HepG2 (cell line): ENCODE results near the gene PLPPR5. TPM values are rescaled to one million over a fixed set of nuclear protein-coding genes. Genes with fewer than 3 reads are reported as not detected.

Source experiments
- ATAC-seq: fragments of 200-7000 bp; cut with Tn5 transposase; 3 replicates; pipeline ENCODE4 v1.9.1; 2020; ENCODE audit warnings: mild to moderate bottlenecking, moderate library complexity
- BruUV-seq: library from RNA; stranded (reverse); fragments of 400-500 nt; replicated peaks from 2 replicates; lab custom pipeline; 2021; lab: Mats Ljungman, UMichigan
- CTCF ChIA-PET: fragments of 300-600 bp; formaldehyde crosslinking; extraction: SDS; loops from one replicate; lab custom pipeline; 2021; ENCODE audit warnings: low total read pairs, inconsistent platforms, low intra/inter-chr PET ratio; lab: Yijun Ruan, JAX
- POLR2A ChIA-PET: fragments of 350-600 bp; sonication (Branson Sonifier 250); formaldehyde crosslinking; loops from one replicate; lab custom pipeline; 2020; ENCODE audit warnings: antibody characterized with exemption, inconsistent platforms; lab: Yijun Ruan, JAX
- DNase-seq: peaks from one replicate; pipeline ENCODE4 v3.0.0-alpha.2; 2015; ENCODE audit warnings: low spot score
- FAIRE-seq: peaks from 3 replicates; lab custom pipeline; 2011; peaks lifted over from hg19 to GRCh38; lab: Jason Lieb, UNC
- H2AFZ ChIP-seq: one replicate; pipeline ENCODE4 v1.6.1; 2011; ENCODE audit warnings: low read length, inconsistent platforms
- H3K27ac ChIP-seq: fragments of 300-600 bp; 3 replicates; pipeline ENCODE4 v1.8.0; 2011; ENCODE audit warnings: mixed run types, mild to moderate bottlenecking, mixed read lengths, low read length, inconsistent platforms; ENCODE audit not compliant: insufficient read depth; ENCODE audit errors: extremely low read length
- H3K27me3 ChIP-seq, 2 experiments: fragments of 200-600 bp in 1 of 2; 2 replicates in 1 of 2; 3 replicates in 1 of 2; pipeline versions ENCODE4 v1.6.0 to v1.8.0; 2011; ENCODE audit warnings: low read length in 2 of 2, mild to moderate bottlenecking in 2 of 2, moderate library complexity in 2 of 2, inconsistent platforms in 1 of 2; ENCODE audit not compliant: insufficient read depth in 2 of 2, control insufficient read depth in 1 of 2
- H3K36me3 ChIP-seq, 2 experiments: fragments of 200-600 bp in 1 of 2; replicated peaks in 1 of 2; 2 replicates in 1 of 2; 3 replicates in 1 of 2; pipeline versions ENCODE4 v1.5.1 to v1.8.0; 2011; ENCODE audit warnings: low read length in 2 of 2, inconsistent platforms in 1 of 2; ENCODE audit not compliant: insufficient read depth in 2 of 2, control insufficient read depth in 1 of 2
- H3K4me1 ChIP-seq: 2 replicates; pipeline ENCODE4 v1.5.1; 2012; ENCODE audit warnings: low read length, inconsistent platforms; ENCODE audit not compliant: insufficient read depth
- H3K4me2 ChIP-seq: 2 replicates; pipeline ENCODE4 v1.6.0; 2011; ENCODE audit warnings: low read depth, low read length, inconsistent platforms
- H3K4me3 ChIP-seq, 3 experiments: fragments of 200-600 bp in 1 of 3; sonication (generic), shearing (Covaris generic) in 1 of 3; replicated peaks in 1 of 3; 2 replicates each; pipeline ENCODE4 v1.5.1; 2011 to 2016; ENCODE audit warnings: low read length in 3 of 3, inconsistent platforms in 2 of 3, low read depth in 2 of 3, mild to moderate bottlenecking in 2 of 3, control low read depth in 1 of 3, mixed read lengths in 1 of 3; ENCODE audit not compliant: insufficient read depth in 1 of 3
- H3K79me2 ChIP-seq: one replicate; pipeline ENCODE4 v1.6.1; 2011; ENCODE audit warnings: low read length, inconsistent platforms; ENCODE audit not compliant: insufficient read depth
- H3K9ac ChIP-seq: 2 replicates; pipeline ENCODE4 v1.6.0; 2011; ENCODE audit warnings: mild to moderate bottlenecking, low read depth, low read length, inconsistent platforms; ENCODE audit not compliant: insufficient read depth
- H3K9me3 ChIP-seq: 2 replicates; pipeline ENCODE4 v1.5.1; 2012; ENCODE audit warnings: mild to moderate bottlenecking, low read length
- H4K20me1 ChIP-seq: 2 replicates; pipeline ENCODE4 v1.6.0; 2011; ENCODE audit warnings: inconsistent platforms, mild to moderate bottlenecking, low read length, moderate library complexity; ENCODE audit not compliant: insufficient read depth
- CENPX ChIP-seq: sonication (generic); formaldehyde crosslinking; IDR thresholded peaks from 2 replicates; pipeline ENCODE4 v1.9.0; 2021; ENCODE audit warnings: mild to moderate bottlenecking, missing genetic modification reagents, moderate library complexity
- CHD4 ChIP-seq: fragments of 200-600 bp; sonication (generic); IDR thresholded peaks from 2 replicates; pipeline ENCODE4 v1.7.0; 2017; ENCODE audit warnings: mild to moderate bottlenecking, low read length, borderline replicate concordance
- ISL2 ChIP-seq: sonication (generic); formaldehyde crosslinking; IDR thresholded peaks from 2 replicates; pipeline ENCODE4 v1.5.0; 2020; ENCODE audit warnings: missing genetic modification reagents
- MYC ChIP-seq: sonication (generic); formaldehyde crosslinking; IDR thresholded peaks from 2 replicates; pipeline ENCODE4 v1.9.0; 2021; ENCODE audit warnings: missing genetic modification reagents, borderline replicate concordance
- MZF1 ChIP-seq: sonication (generic); formaldehyde crosslinking; IDR thresholded peaks from 2 replicates; pipeline ENCODE4 v1.8.1; 2023; ENCODE audit warnings: mild to moderate bottlenecking, missing genetic modification reagents, borderline replicate concordance
- NCOA5 ChIP-seq: sonication (generic); formaldehyde crosslinking; IDR thresholded peaks from 2 replicates; pipeline ENCODE4 v1.4.0; 2020; ENCODE audit warnings: missing genetic modification reagents
- PLRG1 ChIP-seq: fragments of 450-650 bp; conservative IDR thresholded peaks from 2 replicates; pipeline ENCODE4 v1.6.1; 2016
- SMARCC2 ChIP-seq: fragments of 450-650 bp; IDR thresholded peaks from 2 replicates; pipeline ENCODE4 v1.6.1; 2017; ENCODE audit warnings: antibody characterized with exemption, mild to moderate bottlenecking
- TERF1 ChIP-seq: sonication (generic); formaldehyde crosslinking; IDR thresholded peaks from 2 replicates; pipeline ENCODE4 v1.8.0; 2022; ENCODE audit warnings: mild to moderate bottlenecking, missing genetic modification reagents, moderate library complexity
- ZNF17 ChIP-seq: sonication (generic); formaldehyde crosslinking; IDR thresholded peaks from 2 replicates; pipeline ENCODE4 v1.5.0; 2020; ENCODE audit warnings: mild to moderate bottlenecking, missing genetic modification reagents
- ZNF772 ChIP-seq: sonication (generic); formaldehyde crosslinking; IDR thresholded peaks from 2 replicates; pipeline ENCODE4 v1.5.0; 2020; ENCODE audit warnings: mild to moderate bottlenecking, missing genetic modification reagents
- WGBS: methylation state at CpG from one replicate; pipeline ENCODE4 v1.1.6; 2017; ENCODE audit warnings: low lambda C conversion rate; 5-methylcytosine and 5-hydroxymethylcytosine counted together
- in situ Hi-C: cut with HindIII; loops from 2 replicates; pipeline ENCODE4 v1.10.0; 2017; ENCODE audit warnings: low pct_unique_long_range_greater_than_20kb; ENCODE audit not compliant: extremely low pct_ligation_motif_present
- intact Hi-C: fragments of 100-400 bp; cut with micrococcal nuclease; formaldehyde crosslinking; loops from one replicate; pipeline ENCODE4 v1.10.0; 2022; ENCODE audit not compliant: unreplicated experiment
- polyA plus RNA-seq, 8 experiments: library from polyadenylated mRNA; depleted of rRNA in 3 of 8; stranded (reverse) in 7 of 8; unstranded in 1 of 8; fragments of >200 nt; fragmentation: Illumina TruSeq in 4 of 8; extraction: Trizol in 4 of 8; gene quantifications; 2 replicates each; pipeline versions ENCODE4 v1.2.1 to v1.2.3, GENCODE V29; 2011 to 2016; ENCODE audit warnings: low read depth in 4 of 8, missing spikeins in 1 of 8, mixed read lengths in 1 of 8; ENCODE audit not compliant: insufficient read depth in 1 of 8
- total RNA-seq, 5 experiments: library from RNA; depleted of rRNA; stranded (reverse); fragments of >200 nt; fragmentation: Illumina TruSeq; extraction: Trizol; gene quantifications; 2 replicates each; pipeline ENCODE4 v1.2.3, GENCODE V29; 2016; ENCODE audit warnings: low read depth in 1 of 5
- TF ChIP-seq, protein P1 (sequence below): sonication (generic); formaldehyde crosslinking; IDR thresholded peaks from 2 replicates; pipeline ENCODE4 v1.4.0; 2020; ENCODE audit warnings: missing genetic modification reagents, borderline replicate concordance
- TF ChIP-seq, protein P2 (sequence below): IDR thresholded peaks from 2 replicates; pipeline ENCODE4 v1.6.1; 2016; ENCODE audit warnings: missing genetic modification reagents, missing compliant biosample characterization
- TF ChIP-seq, protein P3 (sequence below): sonication (generic); formaldehyde crosslinking; IDR thresholded peaks from 2 replicates; pipeline ENCODE4 v1.8.0; 2023; ENCODE audit warnings: mild to moderate bottlenecking, missing genetic modification reagents

The PLPPR5 gene
- total and polyA plus RNA-seq, 2 of the 13 experiments (the other 11 are each of a cell fraction or from before 2014, with no cell fraction given) = not detected

DNA sequence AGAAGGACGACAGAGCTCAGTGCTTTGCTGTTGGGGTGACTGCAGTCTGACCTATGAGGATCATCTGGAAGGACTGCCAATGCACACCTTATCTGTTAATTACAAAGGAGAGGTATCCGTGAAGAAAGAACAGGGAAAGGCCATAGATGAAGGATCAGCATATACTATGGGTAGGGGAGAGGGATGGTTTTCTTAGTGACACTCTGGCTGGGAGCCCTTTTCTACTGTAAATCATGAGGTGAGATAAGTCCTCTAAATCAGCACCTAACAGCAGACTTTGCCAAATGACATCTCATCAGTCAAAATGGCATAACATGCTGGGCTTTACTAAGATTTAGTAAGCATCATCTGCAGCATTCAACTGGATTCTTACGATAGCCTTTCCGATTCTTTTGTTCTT is 100.0 kb downstream of the PLPPR5 start:
- no peak for FAIRE-seq
- no peak for TF ChIP-seq MYC (CRISPR knock-in tag)
- TF ChIP-seq, protein P1, sequence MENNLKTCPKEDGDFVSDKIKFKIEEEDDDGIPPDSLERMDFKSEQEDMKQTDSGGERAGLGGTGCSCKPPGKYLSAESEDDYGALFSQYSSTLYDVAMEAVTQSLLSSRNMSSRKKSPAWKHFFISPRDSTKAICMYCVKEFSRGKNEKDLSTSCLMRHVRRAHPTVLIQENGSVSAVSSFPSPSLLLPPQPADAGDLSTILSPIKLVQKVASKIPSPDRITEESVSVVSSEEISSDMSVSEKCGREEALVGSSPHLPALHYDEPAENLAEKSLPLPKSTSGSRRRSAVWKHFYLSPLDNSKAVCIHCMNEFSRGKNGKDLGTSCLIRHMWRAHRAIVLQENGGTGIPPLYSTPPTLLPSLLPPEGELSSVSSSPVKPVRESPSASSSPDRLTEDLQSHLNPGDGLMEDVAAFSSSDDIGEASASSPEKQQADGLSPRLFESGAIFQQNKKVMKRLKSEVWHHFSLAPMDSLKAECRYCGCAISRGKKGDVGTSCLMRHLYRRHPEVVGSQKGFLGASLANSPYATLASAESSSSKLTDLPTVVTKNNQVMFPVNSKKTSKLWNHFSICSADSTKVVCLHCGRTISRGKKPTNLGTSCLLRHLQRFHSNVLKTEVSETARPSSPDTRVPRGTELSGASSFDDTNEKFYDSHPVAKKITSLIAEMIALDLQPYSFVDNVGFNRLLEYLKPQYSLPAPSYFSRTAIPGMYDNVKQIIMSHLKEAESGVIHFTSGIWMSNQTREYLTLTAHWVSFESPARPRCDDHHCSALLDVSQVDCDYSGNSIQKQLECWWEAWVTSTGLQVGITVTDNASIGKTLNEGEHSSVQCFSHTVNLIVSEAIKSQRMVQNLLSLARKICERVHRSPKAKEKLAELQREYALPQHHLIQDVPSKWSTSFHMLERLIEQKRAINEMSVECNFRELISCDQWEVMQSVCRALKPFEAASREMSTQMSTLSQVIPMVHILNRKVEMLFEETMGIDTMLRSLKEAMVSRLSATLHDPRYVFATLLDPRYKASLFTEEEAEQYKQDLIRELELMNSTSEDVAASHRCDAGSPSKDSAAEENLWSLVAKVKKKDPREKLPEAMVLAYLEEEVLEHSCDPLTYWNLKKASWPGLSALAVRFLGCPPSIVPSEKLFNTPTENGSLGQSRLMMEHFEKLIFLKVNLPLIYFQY = no peak
- TF ChIP-seq MZF1 (CRISPR knock-in tag) = no peak
- no peak for TF ChIP-seq ZNF772 (CRISPR knock-in tag)
- Histone ChIP-seq H3K9ac (no peak overlapping the region), H3K4me1 (no peaks in the 10 kb centered on the region), H3K4me3 (no peak overlapping the region), H2AFZ (no peak overlapping the region), H3K36me3 (no peaks in the 10 kb centered on the region), H4K20me1 (no peaks in the 10 kb centered on the region), H3K4me2 (no peak overlapping the region), H3K27me3 (no peaks in the 10 kb centered on the region), H3K27ac (no peak overlapping the region), H3K79me2 (no peaks in the 10 kb centered on the region), H3K9me3 (no peaks in the 10 kb centered on the region)
- POLR2A ChIA-PET = no interaction called here
- no peak for ATAC-seq
- WGBS = 18% methylated on average over 4 of the region's 4 CpGs
- DNase-seq = no peak
- in situ Hi-C loops (no loop called here), intact Hi-C loops (no loop called here)
- BruUV-seq = no TSS peak
- CTCF ChIA-PET = no interaction called here

DNA sequence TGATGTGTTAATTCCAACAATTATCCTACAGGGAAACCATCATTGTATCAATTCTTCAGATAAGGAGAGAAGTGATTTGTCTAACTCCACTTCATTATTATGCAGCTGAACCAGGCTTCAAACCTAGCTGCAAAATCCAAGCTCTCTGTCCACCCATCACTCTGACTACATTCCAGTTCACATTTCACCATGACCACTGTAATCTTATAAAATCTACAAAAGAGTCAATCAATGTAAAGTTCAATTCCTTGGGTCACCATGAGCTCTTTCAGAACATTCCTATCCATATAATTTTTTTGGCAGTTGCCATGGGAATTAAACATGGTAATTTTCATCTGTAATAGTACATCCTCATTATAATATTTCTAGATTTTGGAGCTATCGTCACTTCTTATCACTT is 100.9 kb downstream of the PLPPR5 start:
- no peak for FAIRE-seq
- H4K20me1 ChIP-seq = no peaks in the 10 kb centered on the region
- no peaks in the 10 kb centered on the region for H3K36me3 ChIP-seq
- 62% methylated on average over 1 of the region's 1 CpG for WGBS
- H3K4me3 ChIP-seq = no peak overlapping the region
- in situ Hi-C loops = no loop called here
- no peak overlapping the region for H3K27ac ChIP-seq
- intact Hi-C loops = no loop called here
- H3K4me2 ChIP-seq = no peak overlapping the region
- H3K27me3 ChIP-seq = no peaks in the 10 kb centered on the region
- BruUV-seq = no TSS peak
- H3K79me2 ChIP-seq = no peaks in the 10 kb centered on the region
- ChIA-PET CTCF (no interaction called here), POLR2A (no interaction called here)
- H3K9ac ChIP-seq = no peak overlapping the region
- no peak for ATAC-seq
- H3K9me3 ChIP-seq = no peaks in the 10 kb centered on the region
- no peak overlapping the region for H2AFZ ChIP-seq
- no peak for DNase-seq
- no peaks in the 10 kb centered on the region for H3K4me1 ChIP-seq
- TF ChIP-seq NCOA5 (CRISPR knock-in tag) = no peak
- TF ChIP-seq, protein P2, sequence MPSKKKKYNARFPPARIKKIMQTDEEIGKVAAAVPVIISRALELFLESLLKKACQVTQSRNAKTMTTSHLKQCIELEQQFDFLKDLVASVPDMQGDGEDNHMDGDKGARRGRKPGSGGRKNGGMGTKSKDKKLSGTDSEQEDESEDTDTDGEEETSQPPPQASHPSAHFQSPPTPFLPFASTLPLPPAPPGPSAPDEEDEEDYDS (CRISPR knock-in tag) = no peak
- no peak for TF ChIP-seq PLRG1
- no peak for TF ChIP-seq CHD4
- no peak for TF ChIP-seq SMARCC2
- no peak for TF ChIP-seq TERF1
- TF ChIP-seq ISL2 (CRISPR knock-in tag) = no peak
- TF ChIP-seq CENPX (CRISPR knock-in tag) = no peak
- TF ChIP-seq ZNF17 (CRISPR knock-in tag) = no peak
- TF ChIP-seq, protein P3, sequence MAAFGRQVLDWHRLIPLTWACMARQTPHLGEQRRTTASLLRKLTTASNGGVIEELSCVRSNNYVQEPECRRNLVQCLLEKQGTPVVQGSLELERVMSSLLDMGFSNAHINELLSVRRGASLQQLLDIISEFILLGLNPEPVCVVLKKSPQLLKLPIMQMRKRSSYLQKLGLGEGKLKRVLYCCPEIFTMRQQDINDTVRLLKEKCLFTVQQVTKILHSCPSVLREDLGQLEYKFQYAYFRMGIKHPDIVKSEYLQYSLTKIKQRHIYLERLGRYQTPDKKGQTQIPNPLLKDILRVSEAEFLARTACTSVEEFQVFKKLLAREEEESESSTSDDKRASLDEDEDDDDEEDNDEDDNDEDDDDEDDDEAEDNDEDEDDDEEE (CRISPR knock-in tag) = no peak
